Neural progenitor cell (in vitro differentiated cells): Measurements from ENCODE around the gene VAV3. TPM values are rescaled to one million over a fixed set of nuclear protein-coding genes. Genes with fewer than 3 reads are reported as not detected.

Experiments
- DNase-seq: peaks from one replicate; pipeline ENCODE4 v3.0.0-alpha.2; 2016; ENCODE audit warnings: low spot score
- H2AFZ ChIP-seq: fragments of 200-600 bp; sonication (generic); replicated peaks from 2 replicates; pipeline ENCODE4 v1.6.1; 2016; ENCODE audit warnings: antibody characterized with exemption
- H3F3A ChIP-seq: fragments of 200-600 bp; sonication (generic); 2 replicates; pipeline ENCODE4 v1.6.1; 2016; ENCODE audit warnings: antibody characterized with exemption, low read depth
- H3K27ac ChIP-seq: fragments of 200-600 bp; sonication (generic); 2 replicates; pipeline ENCODE4 v1.5.1; 2016; ENCODE audit warnings: mild to moderate bottlenecking
- H3K27me3 ChIP-seq: fragments of 200-600 bp; sonication (generic); 2 replicates; pipeline ENCODE4 v1.6.1; 2016; ENCODE audit warnings: mild to moderate bottlenecking, moderate library complexity
- H3K36me3 ChIP-seq: fragments of 200-600 bp; sonication (generic); 2 replicates; pipeline ENCODE4 v1.5.1; 2016
- H3K4me1 ChIP-seq: fragments of 200-600 bp; sonication (generic); 2 replicates; pipeline ENCODE4 v1.6.1; 2016; ENCODE audit warnings: mixed run types
- H3K4me2 ChIP-seq: fragments of 200-600 bp; sonication (generic); 2 replicates; pipeline ENCODE4 v1.6.1; 2016
- H3K4me3 ChIP-seq: fragments of 200-600 bp; sonication (generic); 2 replicates; pipeline ENCODE4 v1.5.1; 2016
- H3K79me2 ChIP-seq: fragments of 200-600 bp; sonication (generic); 2 replicates; pipeline ENCODE4 v1.6.1; 2016; ENCODE audit warnings: low read depth
- H3K9ac ChIP-seq: fragments of 200-600 bp; sonication (generic); 2 replicates; pipeline ENCODE4 v1.6.1; 2016
- H3K9me3 ChIP-seq: fragments of 200-600 bp; sonication (generic); 2 replicates; pipeline ENCODE4 v1.5.1; 2016; ENCODE audit warnings: low read depth
- H4K20me1 ChIP-seq: fragments of 200-600 bp; sonication (generic); 2 replicates; pipeline ENCODE4 v1.6.1; 2016; ENCODE audit warnings: low read depth
- H3K27ac Mint-ChIP-seq: 3 replicates; pipeline ENCODE4 v1.8.0; 2021; ENCODE audit warnings: mixed read lengths
- H3K27me3 Mint-ChIP-seq: 2 replicates; pipeline ENCODE4 v1.8.0; 2022; ENCODE audit warnings: low read depth, mild to moderate bottlenecking, inconsistent platforms, moderate library complexity, mixed read lengths; ENCODE audit not compliant: insufficient read depth
- H3K36me3 Mint-ChIP-seq: 3 replicates; pipeline ENCODE4 v1.8.0; 2021; ENCODE audit warnings: mixed read lengths
- H3K4me1 Mint-ChIP-seq: 3 replicates; pipeline ENCODE4 v1.8.0; 2021; ENCODE audit warnings: mixed read lengths
- H3K4me3 Mint-ChIP-seq: 3 replicates; pipeline ENCODE4 v1.8.0; 2021; ENCODE audit warnings: mild to moderate bottlenecking, moderate library complexity, mixed read lengths
- H3K9me3 Mint-ChIP-seq: 3 replicates; pipeline ENCODE4 v1.8.0; 2020; ENCODE audit warnings: mixed read lengths
- EZH2 ChIP-seq: fragments of 200-600 bp; sonication (generic); IDR thresholded peaks from 2 replicates; pipeline ENCODE4 v1.6.1; 2017; ENCODE audit warnings: antibody characterized with exemption, mild to moderate bottlenecking, moderate library complexity
- EZH2phosphoT487 ChIP-seq: fragments of 200-600 bp; sonication (generic); IDR thresholded peaks from 2 replicates; pipeline ENCODE4 v1.6.1; 2017; ENCODE audit warnings: antibody characterized with exemption
- total RNA-seq: library from RNA; depleted of rRNA; stranded (reverse); fragments of >200 nt; gene quantifications from 2 replicates; pipeline ENCODE4 v1.2.3, GENCODE V29; 2015; ENCODE audit warnings: low replicate concordance
- TF ChIP-seq, protein P1 (sequence below): fragments of 200-600 bp; sonication (generic); IDR thresholded peaks from 2 replicates; pipeline ENCODE4 v1.5.1; 2017; ENCODE audit warnings: antibody characterized with exemption, mild to moderate bottlenecking

VAV3 gene
- total RNA-seq, 1 donor from 2014 or later = 1.7 TPM

DNA sequence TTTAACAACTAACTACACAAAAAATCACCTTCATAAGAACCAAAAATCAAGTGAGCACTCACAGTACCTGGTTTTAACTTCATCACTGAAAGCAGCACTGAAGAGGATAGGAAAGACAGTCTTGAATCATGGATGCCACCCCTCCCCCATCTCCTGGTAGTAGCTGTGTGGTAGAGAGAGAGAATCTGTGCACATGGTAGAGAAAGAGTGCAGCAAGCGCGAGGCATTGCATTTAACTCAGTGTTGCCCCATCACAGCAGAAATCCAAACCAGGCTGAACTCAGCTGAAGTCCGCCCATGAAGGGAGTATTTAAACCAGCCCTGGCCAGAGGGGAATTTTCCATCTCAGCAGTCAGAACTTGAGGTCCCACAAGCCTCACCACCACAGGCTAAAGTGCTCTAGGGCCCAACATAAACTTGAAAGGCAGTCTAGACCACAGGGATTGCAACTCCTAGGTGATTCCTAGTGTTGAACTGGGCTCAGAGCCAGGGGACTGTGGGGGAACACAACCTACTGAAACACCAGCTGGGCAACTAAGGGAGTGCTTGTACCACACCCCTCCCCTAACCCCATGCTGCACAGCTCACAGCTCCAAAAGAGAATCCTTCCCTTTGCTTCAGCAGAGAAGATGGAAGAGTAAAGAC lies 38.4 kb downstream of the VAV3 start:
- Histone ChIP-seq H4K20me1 (no peaks in the 10 kb centered on the region), H3K9ac (no peak overlapping the region), H3K79me2 (no peaks in the 10 kb centered on the region), H3K4me3 (no peak overlapping the region), H3K36me3 (no peaks in the 10 kb centered on the region), H3F3A (no peaks in the 10 kb centered on the region), H2AFZ (no peak overlapping the region), H3K4me2 (no peak overlapping the region), H3K27ac (no peak overlapping the region), H3K27me3 (no peaks in the 10 kb centered on the region), H3K9me3 (no peaks in the 10 kb centered on the region), H3K4me1 (no peaks in the 10 kb centered on the region)
- no peak overlapping the region for H3K27ac Mint-ChIP-seq
- H3K4me1 Mint-ChIP-seq = no peaks in the 10 kb centered on the region
- DNase-seq = no peak
- H3K27me3 Mint-ChIP-seq = no peaks in the 10 kb centered on the region
- H3K9me3 Mint-ChIP-seq = no peaks in the 10 kb centered on the region
- H3K4me3 Mint-ChIP-seq = no peak overlapping the region
- no peaks in the 10 kb centered on the region for H3K36me3 Mint-ChIP-seq
- TF ChIP-seq EZH2phosphoT487 = no peak
- no peak for TF ChIP-seq EZH2
- TF ChIP-seq, protein P1, sequence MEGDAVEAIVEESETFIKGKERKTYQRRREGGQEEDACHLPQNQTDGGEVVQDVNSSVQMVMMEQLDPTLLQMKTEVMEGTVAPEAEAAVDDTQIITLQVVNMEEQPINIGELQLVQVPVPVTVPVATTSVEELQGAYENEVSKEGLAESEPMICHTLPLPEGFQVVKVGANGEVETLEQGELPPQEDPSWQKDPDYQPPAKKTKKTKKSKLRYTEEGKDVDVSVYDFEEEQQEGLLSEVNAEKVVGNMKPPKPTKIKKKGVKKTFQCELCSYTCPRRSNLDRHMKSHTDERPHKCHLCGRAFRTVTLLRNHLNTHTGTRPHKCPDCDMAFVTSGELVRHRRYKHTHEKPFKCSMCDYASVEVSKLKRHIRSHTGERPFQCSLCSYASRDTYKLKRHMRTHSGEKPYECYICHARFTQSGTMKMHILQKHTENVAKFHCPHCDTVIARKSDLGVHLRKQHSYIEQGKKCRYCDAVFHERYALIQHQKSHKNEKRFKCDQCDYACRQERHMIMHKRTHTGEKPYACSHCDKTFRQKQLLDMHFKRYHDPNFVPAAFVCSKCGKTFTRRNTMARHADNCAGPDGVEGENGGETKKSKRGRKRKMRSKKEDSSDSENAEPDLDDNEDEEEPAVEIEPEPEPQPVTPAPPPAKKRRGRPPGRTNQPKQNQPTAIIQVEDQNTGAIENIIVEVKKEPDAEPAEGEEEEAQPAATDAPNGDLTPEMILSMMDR = no peak

DNA sequence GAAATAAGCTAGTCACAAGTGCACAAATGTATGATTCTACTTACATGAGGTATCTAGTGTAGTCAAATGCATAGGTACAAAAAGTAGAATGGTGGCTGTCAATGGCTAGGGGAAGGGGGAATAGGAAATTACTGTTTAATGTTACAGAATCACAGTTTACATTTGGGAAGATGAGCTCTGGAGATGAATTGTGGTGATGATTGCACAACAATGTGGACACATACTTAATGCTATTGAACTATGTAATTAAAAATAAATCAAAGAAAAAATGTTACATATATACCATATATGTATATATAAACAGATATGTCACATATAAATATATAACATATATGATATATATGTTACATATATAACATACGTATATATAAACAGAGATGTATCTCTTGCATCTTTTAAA lies 39.4 kb downstream of the VAV3 start:
- no peak for DNase-seq
- H3K9me3 ChIP-seq = no peaks in the 10 kb centered on the region
- H3K79me2 ChIP-seq = no peaks in the 10 kb centered on the region
- no peak overlapping the region for H3K4me3 ChIP-seq
- no peaks in the 10 kb centered on the region for H3K9me3 Mint-ChIP-seq
- H2AFZ ChIP-seq = no peak overlapping the region
- H3F3A ChIP-seq = no peaks in the 10 kb centered on the region
- no peaks in the 10 kb centered on the region for H3K27me3 ChIP-seq
- H3K4me3 Mint-ChIP-seq = no peak overlapping the region
- no peak overlapping the region for H3K27ac Mint-ChIP-seq
- H3K4me1 ChIP-seq = no peaks in the 10 kb centered on the region
- no peaks in the 10 kb centered on the region for H3K36me3 Mint-ChIP-seq
- no peaks in the 10 kb centered on the region for H3K27me3 Mint-ChIP-seq
- no peaks in the 10 kb centered on the region for H4K20me1 ChIP-seq
- H3K36me3 ChIP-seq = no peaks in the 10 kb centered on the region
- H3K9ac ChIP-seq = no peak overlapping the region
- H3K4me1 Mint-ChIP-seq = no peaks in the 10 kb centered on the region
- no peak overlapping the region for H3K27ac ChIP-seq
- no peak overlapping the region for H3K4me2 ChIP-seq
- TF ChIP-seq EZH2 = no peak

DNA sequence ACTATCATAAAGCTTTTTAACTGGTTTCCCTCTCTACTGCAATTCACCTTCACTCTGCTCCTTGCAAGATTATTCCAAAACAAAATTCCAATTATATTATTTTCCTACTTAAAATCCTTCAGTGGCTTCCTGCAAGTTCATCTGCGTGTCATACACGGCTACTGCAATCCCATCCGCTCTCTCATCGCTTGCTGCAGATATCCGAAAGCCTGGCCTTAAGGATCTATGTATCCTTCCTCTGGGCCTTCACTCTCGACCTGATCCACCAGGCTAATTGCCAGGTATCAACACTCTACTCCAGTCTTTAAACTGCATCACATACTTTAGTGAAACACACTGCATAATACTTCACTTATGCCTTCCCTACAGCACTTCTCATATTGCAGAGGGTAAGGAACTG lies 44.0 kb downstream of the VAV3 start:
- no peak overlapping the region for H3K27ac Mint-ChIP-seq

DNA sequence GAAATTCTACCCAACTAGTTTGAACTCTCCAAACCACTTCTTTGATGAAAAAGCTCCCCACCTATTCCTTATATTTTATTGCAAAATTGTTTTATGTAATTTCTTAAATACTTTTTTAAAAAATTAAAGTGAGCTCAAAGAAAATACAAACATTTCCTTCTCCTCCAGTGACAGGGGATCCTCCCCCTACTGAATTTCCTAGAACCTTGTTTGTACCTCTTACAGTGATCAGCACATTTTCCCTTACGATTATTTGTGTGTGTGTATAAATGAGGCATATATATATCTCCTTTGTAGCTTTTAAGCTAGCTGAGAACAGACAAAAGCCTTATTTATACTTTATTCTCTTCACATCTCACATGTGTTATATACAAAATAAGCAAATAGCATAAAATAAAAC lies 44.4 kb downstream of the VAV3 start:
- no peak overlapping the region for H3K27ac Mint-ChIP-seq
- no peak overlapping the region for H2AFZ ChIP-seq
- H3K36me3 Mint-ChIP-seq = no peaks in the 10 kb centered on the region
- no peaks in the 10 kb centered on the region for H3K4me1 Mint-ChIP-seq
- no peak for TF ChIP-seq EZH2
- TF ChIP-seq, protein P1 = no peak
- no peak for TF ChIP-seq EZH2phosphoT487
- DNase-seq = no peak
- no peak overlapping the region for H3K4me2 ChIP-seq
- no peak overlapping the region for H3K4me3 Mint-ChIP-seq
- H3K36me3 ChIP-seq = no peaks in the 10 kb centered on the region
- H3K27me3 ChIP-seq = no peaks in the 10 kb centered on the region
- H3K9me3 ChIP-seq = no peaks in the 10 kb centered on the region
- no peaks in the 10 kb centered on the region for H3F3A ChIP-seq
- no peak overlapping the region for H3K4me3 ChIP-seq
- no peak overlapping the region for H3K27ac ChIP-seq
- peaks cover 3% of the 10 kb centered on the region for H3K9me3 Mint-ChIP-seq
- no peaks in the 10 kb centered on the region for H3K4me1 ChIP-seq
- no peaks in the 10 kb centered on the region for H4K20me1 ChIP-seq
- H3K27me3 Mint-ChIP-seq = no peaks in the 10 kb centered on the region
- H3K79me2 ChIP-seq = no peaks in the 10 kb centered on the region
- no peak overlapping the region for H3K9ac ChIP-seq

More for the DNA sequence above, 44.0 kb downstream of the VAV3 start:
- no peak overlapping the region for H3K9ac ChIP-seq
- no peaks in the 10 kb centered on the region for H3K36me3 ChIP-seq
- no peak for DNase-seq
- Mint-ChIP-seq H3K36me3 (no peaks in the 10 kb centered on the region), H3K4me3 (no peak overlapping the region), H3K4me1 (no peaks in the 10 kb centered on the region), H3K27me3 (no peaks in the 10 kb centered on the region), H3K9me3 (peaks cover 3% of the 10 kb centered on the region)
- no peak overlapping the region for H3K27ac ChIP-seq
- H3K79me2 ChIP-seq = no peaks in the 10 kb centered on the region
- H4K20me1 ChIP-seq = no peaks in the 10 kb centered on the region
- no peaks in the 10 kb centered on the region for H3K9me3 ChIP-seq
- H3K4me1 ChIP-seq = no peaks in the 10 kb centered on the region
- no peak overlapping the region for H3K4me3 ChIP-seq
- no peak overlapping the region for H3K4me2 ChIP-seq
- TF ChIP-seq, protein P1 = no peak
- TF ChIP-seq EZH2phosphoT487 (no peak), EZH2 (no peak)
- no peak overlapping the region for H2AFZ ChIP-seq
- H3F3A ChIP-seq = no peaks in the 10 kb centered on the region
- no peaks in the 10 kb centered on the region for H3K27me3 ChIP-seq
